HG02798 (cell line): ENCODE data around the gene CD27.
"Not testable (repeated sequence)": the region's sequence is repeated elsewhere in the genome, so short reads cannot be mapped to it uniquely, and the experiment has no call there.

Experiments
- ATAC-seq: cut with Tn5 transposase; IDR thresholded peaks from one replicate; pipeline ENCODE4 v1.9.1; 2021; ENCODE audit warnings: mild to moderate bottlenecking; ENCODE audit not compliant: unreplicated experiment, poor library complexity

Gene CD27

GRCh38 chr12:6460751-6461371, 16.1 kb downstream of the CD27 start:
- no peak for ATAC-seq

- ATAC-seq: peak; percentile 74
Measured at GRCh38 chr12:6461401-6462233, 16.9 kb downstream of the CD27 start.

GRCh38 chr12:6462234-6462995, 17.7 kb downstream of the CD27 start:
- no peak for ATAC-seq

- no peak for ATAC-seq
Measured at GRCh38 chr12:6463216-6463615, 18.5 kb downstream of the CD27 start.

GRCh38 chr12:6463858-6464257, 19.1 kb downstream of the CD27 start:
- no peak for ATAC-seq

- ATAC-seq: no peak
Measured at GRCh38 chr12:6464531-6464930, 19.8 kb downstream of the CD27 start.

- ATAC-seq: no peak
Measured at GRCh38 chr12:6465467-6466183, 20.9 kb downstream of the CD27 start.

- no peak for ATAC-seq
Measured at GRCh38 chr12:6466184-6466573, 21.4 kb downstream of the CD27 start.

- not testable (repeated sequence) for ATAC-seq
Measured at GRCh38 chr12:6466751-6467150, 22.0 kb downstream of the CD27 start.

- not testable (repeated sequence) for ATAC-seq
Measured at GRCh38 chr12:6467571-6468282, 23.0 kb downstream of the CD27 start.

GRCh38 chr12:6468283-6468575, 23.5 kb downstream of the CD27 start:
- ATAC-seq: no peak

- no peak for ATAC-seq
Measured at GRCh38 chr12:6469092-6469491, 24.3 kb downstream of the CD27 start.

- ATAC-seq: no peak
Measured at GRCh38 chr12:6469609-6470374, 25.0 kb downstream of the CD27 start.

- ATAC-seq: peak; percentile 88
Measured at GRCh38 chr12:6470375-6471163, 25.8 kb downstream of the CD27 start, which contains the start of gene VAMP1. Gene VAMP1 (minus strand): TSS chr12:6470677. CDS start chr12:6470531, 146 bp downstream.

GRCh38 chr12:6471989-6472360, 27.2 kb downstream of the CD27 start:
- ATAC-seq: no peak

- no peak for ATAC-seq
Measured at GRCh38 chr12:6472491-6472890, 27.7 kb downstream of the CD27 start.

GRCh38 chr12:6475233-6475975, 30.6 kb downstream of the CD27 start:
- ATAC-seq: not testable (repeated sequence)

GRCh38 chr12:6476489-6476888, 31.7 kb downstream of the CD27 start:
- ATAC-seq: no peak
